Effector memory CD4-positive, alpha-beta T cell (primary cell): ENCODE measurements around the gene AVEN.

ENCODE experiments used
- DNase-seq, 3 donors: peaks; one replicate each; pipeline ENCODE4 v3.0.0-alpha.2; 2020
- H3K27ac ChIP-seq: 2 replicates; pipeline ENCODE4 v1.7.0; 2013; ENCODE audit warnings: mild to moderate bottlenecking, low read length, moderate library complexity; ENCODE audit not compliant: insufficient read depth, poor library complexity, severe bottlenecking
- H3K27me3 ChIP-seq: replicated peaks from 2 replicates; pipeline ENCODE4 v1.7.0; 2013; ENCODE audit warnings: mild to moderate bottlenecking, low read length; ENCODE audit not compliant: insufficient read depth, control insufficient read depth, poor library complexity, severe bottlenecking
- H3K36me3 ChIP-seq: 2 replicates; pipeline ENCODE4 v1.7.0; 2013; ENCODE audit warnings: mild to moderate bottlenecking, low read length, moderate library complexity; ENCODE audit not compliant: control insufficient read depth, insufficient read depth
- H3K4me1 ChIP-seq: 2 replicates; pipeline ENCODE4 v1.7.0; 2013; ENCODE audit warnings: low read length, mild to moderate bottlenecking; ENCODE audit not compliant: control insufficient read depth, insufficient read depth, poor library complexity, severe bottlenecking
- H3K4me3 ChIP-seq: 2 replicates; pipeline ENCODE4 v1.7.0; 2013; ENCODE audit warnings: low read length, low read depth, mild to moderate bottlenecking; ENCODE audit not compliant: insufficient read depth, poor library complexity, severe bottlenecking
- H3K9me3 ChIP-seq: 2 replicates; pipeline ENCODE4 v1.7.0; 2013; ENCODE audit warnings: mild to moderate bottlenecking, low read length, moderate library complexity; ENCODE audit not compliant: control insufficient read depth

Gene AVEN

GRCh38 chr15:33864360-33865075 lies 174.5 kb downstream of the AVEN start:
- H3K4me1 ChIP-seq: no peaks in the 10 kb centered on the region

GRCh38 chr15:33860754-33861153 lies 178.2 kb downstream of the AVEN start:
- DNase-seq: no peak
- no peaks in the 10 kb centered on the region for H3K9me3 ChIP-seq
- H3K4me3 ChIP-seq: no peak overlapping the region
- H3K36me3 ChIP-seq: no peaks in the 10 kb centered on the region
- no peaks in the 10 kb centered on the region for H3K27me3 ChIP-seq
- no peaks in the 10 kb centered on the region for H3K4me1 ChIP-seq
- no peak overlapping the region for H3K27ac ChIP-seq

More at GRCh38 chr15:33864360-33865075, 174.5 kb downstream of the AVEN start:
- Histone ChIP-seq H3K27ac (no peak overlapping the region), H3K36me3 (no peaks in the 10 kb centered on the region), H3K4me3 (no peak overlapping the region), H3K9me3 (no peaks in the 10 kb centered on the region), H3K27me3 (no peaks in the 10 kb centered on the region)
- no peak for DNase-seq

GRCh38 chr15:33859992-33860545 lies 178.9 kb downstream of the AVEN start:
- no peak for DNase-seq
- Histone ChIP-seq H3K9me3 (no peaks in the 10 kb centered on the region), H3K4me1 (no peaks in the 10 kb centered on the region), H3K27me3 (no peaks in the 10 kb centered on the region), H3K36me3 (no peaks in the 10 kb centered on the region), H3K27ac (no peak overlapping the region), H3K4me3 (no peak overlapping the region)

DNA sequence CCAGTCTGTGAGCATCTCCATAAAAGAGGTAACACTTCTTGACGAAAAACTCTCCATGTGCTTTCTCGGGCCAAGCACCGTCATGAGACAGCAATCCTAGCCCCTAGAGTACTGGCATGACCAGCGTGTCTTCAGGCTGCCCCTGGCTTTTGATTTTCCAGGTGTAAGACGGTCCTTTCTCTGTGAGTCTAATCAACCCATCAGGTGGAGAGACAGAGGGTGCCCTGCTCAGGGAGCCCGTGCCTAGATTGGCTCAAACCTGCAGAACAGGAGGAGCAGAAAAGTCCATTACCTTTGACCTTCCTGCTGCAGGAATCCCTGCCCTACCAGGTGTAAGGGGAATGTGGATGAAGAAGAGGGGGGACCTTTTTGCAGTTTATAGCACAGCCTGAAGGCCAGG lies 180.2 kb downstream of the AVEN start:
- Histone ChIP-seq H3K4me1 (no peaks in the 10 kb centered on the region), H3K9me3 (no peaks in the 10 kb centered on the region), H3K36me3 (no peaks in the 10 kb centered on the region), H3K4me3 (no peak overlapping the region), H3K27ac (no peak overlapping the region), H3K27me3 (no peaks in the 10 kb centered on the region)
- no peak for DNase-seq

- Histone ChIP-seq H3K36me3 (no peaks in the 10 kb centered on the region), H3K27me3 (no peaks in the 10 kb centered on the region), H3K27ac (no peak overlapping the region), H3K9me3 (no peaks in the 10 kb centered on the region), H3K4me1 (no peaks in the 10 kb centered on the region), H3K4me3 (no peak overlapping the region)
- DNase-seq: no peak
Observed at GRCh38 chr15:33857726-33858125, 181.3 kb downstream of the AVEN start.

DNA sequence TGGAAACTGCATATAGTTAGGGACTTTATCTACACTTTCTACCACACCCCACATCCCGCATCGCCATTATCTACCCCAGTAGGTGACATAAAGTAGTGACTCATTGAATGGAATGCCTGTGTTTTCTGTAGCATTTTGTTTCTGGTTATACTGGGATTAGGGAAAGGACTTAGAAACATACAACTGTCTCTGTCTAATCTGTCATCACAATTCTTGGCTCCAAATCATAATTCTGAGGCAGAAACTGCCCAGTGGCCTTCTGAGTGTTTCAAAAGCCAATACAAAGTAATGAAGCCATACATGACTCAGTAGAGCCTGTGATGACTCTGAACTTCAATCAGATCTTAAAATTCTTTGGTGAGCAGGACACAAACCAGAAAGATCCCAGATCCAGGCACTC lies 186.4 kb downstream of the AVEN start:
- H3K27ac ChIP-seq: no peak overlapping the region
- H3K4me1 ChIP-seq: no peaks in the 10 kb centered on the region
- no peak for DNase-seq
- no peaks in the 10 kb centered on the region for H3K9me3 ChIP-seq
- H3K36me3 ChIP-seq: no peaks in the 10 kb centered on the region
- no peak overlapping the region for H3K4me3 ChIP-seq
- H3K27me3 ChIP-seq: no peaks in the 10 kb centered on the region

DNA sequence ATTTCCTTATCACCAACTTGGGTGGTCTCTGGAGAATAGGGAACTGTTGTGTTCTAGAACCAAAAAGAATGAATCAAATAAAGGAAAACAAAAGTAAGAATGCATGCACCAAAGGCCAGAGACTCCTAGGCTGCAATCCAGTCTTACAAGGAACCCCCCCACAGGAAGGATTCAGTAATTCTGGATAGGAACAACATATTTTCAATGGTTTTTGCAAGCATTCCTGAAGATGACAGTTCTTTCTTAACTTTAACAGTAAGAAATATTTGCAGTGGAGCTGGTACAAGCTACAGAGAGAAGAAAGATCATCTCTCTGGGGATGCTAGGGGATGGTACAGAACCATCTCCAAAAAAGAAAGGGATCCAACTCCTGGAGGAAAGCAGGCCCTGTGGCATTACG lies 186.9 kb downstream of the AVEN start:
- H3K36me3 ChIP-seq: no peaks in the 10 kb centered on the region
- H3K9me3 ChIP-seq: no peaks in the 10 kb centered on the region
- no peak overlapping the region for H3K27ac ChIP-seq
- H3K27me3 ChIP-seq: no peaks in the 10 kb centered on the region
- H3K4me3 ChIP-seq: no peak overlapping the region
- no peaks in the 10 kb centered on the region for H3K4me1 ChIP-seq
- no peak for DNase-seq

DNA sequence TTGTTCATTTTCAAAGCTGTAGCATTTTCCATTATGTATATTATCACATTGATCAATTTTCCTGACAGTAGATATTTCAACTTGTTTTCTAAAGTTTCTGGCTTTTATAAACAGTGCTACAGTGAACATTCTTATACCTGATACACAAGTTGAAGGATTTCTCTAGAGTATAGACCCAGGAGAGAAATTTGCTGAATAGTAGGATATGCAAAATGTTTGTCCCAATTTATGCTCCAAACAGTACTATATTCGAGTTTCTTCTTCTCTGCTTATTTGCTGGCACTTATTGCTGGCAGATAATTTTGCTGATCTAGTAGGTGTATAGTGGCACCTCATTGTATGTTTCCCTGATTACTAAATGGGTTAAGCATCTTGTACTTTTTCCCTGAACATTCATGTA lies 187.9 kb downstream of the AVEN start:
- H3K4me3 ChIP-seq: no peak overlapping the region
- no peaks in the 10 kb centered on the region for H3K4me1 ChIP-seq
- no peak for DNase-seq
- no peaks in the 10 kb centered on the region for H3K9me3 ChIP-seq
- no peak overlapping the region for H3K27ac ChIP-seq
- no peaks in the 10 kb centered on the region for H3K36me3 ChIP-seq
- no peaks in the 10 kb centered on the region for H3K27me3 ChIP-seq

DNA sequence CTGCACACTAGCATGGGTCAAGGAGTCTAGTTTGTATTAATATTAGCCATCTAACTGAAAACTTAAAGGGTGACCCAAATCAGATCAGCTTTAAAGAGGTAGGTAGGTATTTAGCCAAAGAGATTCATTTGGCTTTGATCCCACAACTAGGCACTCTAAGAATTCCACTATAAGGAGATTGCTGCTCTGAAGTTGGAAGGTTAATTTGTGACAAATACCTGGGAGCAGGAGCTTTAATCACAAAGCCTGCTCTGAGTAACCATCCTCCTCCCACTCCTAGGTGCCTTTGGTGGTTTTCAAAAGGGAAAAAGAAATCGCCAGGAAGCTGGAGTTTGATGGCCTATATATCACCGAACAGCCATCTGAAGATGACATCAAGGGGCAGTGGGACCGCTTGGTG lies 191.0 kb downstream of the AVEN start:
- no peaks in the 10 kb centered on the region for H3K4me1 ChIP-seq
- no peaks in the 10 kb centered on the region for H3K9me3 ChIP-seq
- no peaks in the 10 kb centered on the region for H3K27me3 ChIP-seq
- H3K4me3 ChIP-seq: no peak overlapping the region
- DNase-seq: no peak
- H3K36me3 ChIP-seq: no peaks in the 10 kb centered on the region
- no peak overlapping the region for H3K27ac ChIP-seq

DNA sequence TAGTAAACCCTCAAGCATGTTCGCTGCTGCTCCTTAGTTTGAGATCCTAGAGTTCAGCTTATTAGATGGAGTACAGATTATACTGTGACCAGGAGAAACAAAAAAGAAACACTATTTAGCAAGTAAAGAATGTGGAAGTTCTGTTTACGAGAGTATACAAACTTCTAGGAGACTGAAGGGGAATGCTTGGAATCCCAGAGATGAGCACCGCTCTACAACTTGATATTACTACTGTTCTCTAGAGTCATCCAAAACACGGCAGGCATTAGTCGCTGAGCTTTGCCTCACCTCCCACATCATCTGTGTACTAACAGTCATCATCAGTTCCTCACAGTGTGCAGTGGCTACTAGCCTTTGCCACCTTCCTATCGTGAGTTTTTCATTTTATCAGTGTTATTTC lies 192.1 kb downstream of the AVEN start:
- H3K4me3 ChIP-seq: no peak overlapping the region
- H3K27me3 ChIP-seq: no peaks in the 10 kb centered on the region
- H3K27ac ChIP-seq: no peak overlapping the region
- H3K36me3 ChIP-seq: no peaks in the 10 kb centered on the region
- H3K9me3 ChIP-seq: no peaks in the 10 kb centered on the region
- H3K4me1 ChIP-seq: no peaks in the 10 kb centered on the region
- no peak for DNase-seq
